GM12801 (cell line): ENCODE measurements around the gene SORD.

Source experiments
- TF ChIP-seq, protein P1 (sequence below): IDR thresholded peaks from one replicate; pipeline ENCODE4 v1.5.1; 2011; ENCODE audit warnings: control low read depth; ENCODE audit not compliant: insufficient read length; ENCODE audit errors: extremely low read depth

SORD gene

DNA sequence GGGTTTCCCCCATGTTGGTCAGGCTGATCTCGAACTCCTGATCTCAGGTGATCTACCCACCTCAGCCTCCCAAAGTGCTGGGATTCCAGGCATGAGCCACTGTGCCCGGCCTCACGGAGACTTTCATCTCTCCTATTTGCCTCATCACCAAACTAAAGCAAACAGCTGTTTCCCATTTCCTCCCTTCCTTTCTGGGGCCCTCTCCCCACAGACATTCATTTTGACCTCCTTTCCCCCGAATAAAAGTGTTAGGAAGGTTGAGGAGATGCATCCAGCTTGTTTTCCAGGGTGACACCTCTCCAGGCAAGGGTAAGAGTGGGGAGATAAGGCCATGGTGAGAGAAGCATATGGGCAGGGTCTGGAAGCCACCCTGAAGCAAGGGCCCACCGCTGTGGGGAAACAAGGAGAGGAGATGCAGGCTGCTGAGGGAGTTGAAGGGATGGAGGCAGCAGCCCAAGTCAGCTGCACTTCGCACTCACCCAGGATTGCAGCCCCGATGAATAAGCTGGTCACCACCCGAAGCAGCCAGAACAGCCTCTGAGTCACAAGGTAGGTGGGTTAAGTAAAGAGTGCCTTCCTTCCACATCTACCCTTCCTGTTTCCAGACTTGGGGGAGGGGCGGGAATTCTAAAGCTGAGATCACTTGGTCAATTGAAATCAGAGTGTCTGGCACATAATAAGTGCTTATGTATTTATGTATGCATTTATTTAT is 98.9 kb downstream of the SORD start:
- TF ChIP-seq, protein P1, sequence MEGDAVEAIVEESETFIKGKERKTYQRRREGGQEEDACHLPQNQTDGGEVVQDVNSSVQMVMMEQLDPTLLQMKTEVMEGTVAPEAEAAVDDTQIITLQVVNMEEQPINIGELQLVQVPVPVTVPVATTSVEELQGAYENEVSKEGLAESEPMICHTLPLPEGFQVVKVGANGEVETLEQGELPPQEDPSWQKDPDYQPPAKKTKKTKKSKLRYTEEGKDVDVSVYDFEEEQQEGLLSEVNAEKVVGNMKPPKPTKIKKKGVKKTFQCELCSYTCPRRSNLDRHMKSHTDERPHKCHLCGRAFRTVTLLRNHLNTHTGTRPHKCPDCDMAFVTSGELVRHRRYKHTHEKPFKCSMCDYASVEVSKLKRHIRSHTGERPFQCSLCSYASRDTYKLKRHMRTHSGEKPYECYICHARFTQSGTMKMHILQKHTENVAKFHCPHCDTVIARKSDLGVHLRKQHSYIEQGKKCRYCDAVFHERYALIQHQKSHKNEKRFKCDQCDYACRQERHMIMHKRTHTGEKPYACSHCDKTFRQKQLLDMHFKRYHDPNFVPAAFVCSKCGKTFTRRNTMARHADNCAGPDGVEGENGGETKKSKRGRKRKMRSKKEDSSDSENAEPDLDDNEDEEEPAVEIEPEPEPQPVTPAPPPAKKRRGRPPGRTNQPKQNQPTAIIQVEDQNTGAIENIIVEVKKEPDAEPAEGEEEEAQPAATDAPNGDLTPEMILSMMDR: no peak

DNA sequence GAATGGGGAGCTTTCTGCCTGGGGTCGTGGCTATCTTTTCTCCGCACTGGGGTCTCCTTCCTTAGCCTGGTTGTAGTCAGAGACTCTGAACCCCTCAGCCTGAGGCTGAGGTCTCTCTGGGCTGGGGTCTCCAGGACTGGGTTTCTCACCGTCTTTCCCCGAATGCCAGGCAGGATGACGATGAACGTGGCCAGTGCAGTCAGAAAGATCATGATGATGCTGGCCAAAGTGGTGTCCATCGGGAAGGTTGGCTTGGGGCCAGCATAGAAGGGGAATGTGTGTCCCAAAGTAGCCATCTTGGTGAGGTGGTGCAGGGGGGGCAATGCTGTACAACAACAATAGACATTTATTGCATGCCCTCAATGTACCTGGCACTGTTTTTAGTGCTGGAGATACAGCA is 99.7 kb downstream of the SORD start:
- TF ChIP-seq, protein P1: no peak

DNA sequence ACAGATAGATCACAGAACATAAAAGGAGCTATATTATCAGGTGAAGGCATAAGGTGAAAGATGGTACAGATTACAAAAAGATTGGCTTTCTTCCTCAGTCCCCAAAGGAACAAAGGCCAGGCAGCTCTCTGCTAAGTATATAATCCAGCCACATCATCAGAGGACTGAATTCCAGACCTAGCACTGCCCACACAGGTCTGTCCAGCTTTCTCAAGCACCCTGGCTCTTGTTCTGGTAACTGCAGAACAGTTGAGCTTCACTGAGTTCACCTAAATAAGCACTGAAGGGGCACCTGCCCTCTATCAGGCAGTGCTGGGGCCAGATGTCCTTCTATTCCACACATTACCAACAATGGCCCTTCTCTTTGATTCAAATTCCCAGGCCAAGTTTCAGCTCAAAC is 100.4 kb downstream of the SORD start:
- TF ChIP-seq, protein P1: no peak

DNA sequence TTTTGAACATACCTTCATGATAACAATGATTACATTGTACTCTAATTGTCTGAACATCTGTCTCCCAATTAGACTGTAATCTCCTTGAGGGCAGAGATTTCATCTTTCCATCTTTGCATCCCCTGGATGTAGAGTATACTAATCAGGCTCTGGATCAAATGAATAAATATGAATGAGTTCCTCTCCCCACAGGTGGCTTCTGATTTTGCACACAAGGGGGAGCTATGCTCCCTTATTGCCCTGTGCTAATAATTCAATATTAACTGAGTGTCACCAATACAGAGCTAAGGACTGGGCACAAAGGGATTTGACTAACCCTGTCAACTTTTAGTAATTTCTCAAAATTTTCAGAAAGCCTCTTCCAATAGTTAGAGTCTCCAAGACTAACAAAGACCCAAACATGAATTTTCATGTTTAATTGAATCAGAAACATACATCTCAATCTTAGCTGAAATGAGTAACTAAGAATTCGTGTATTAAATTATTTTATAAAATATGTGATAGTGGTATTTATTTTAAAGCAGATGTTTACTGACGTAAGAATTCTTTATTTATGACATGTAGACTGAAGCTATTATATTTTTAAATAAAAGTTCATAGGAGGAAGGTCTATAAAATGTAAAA is 103.7 kb downstream of the SORD start:
- TF ChIP-seq, protein P1: no peak
